Endothelial cell of umbilical vein (primary cell): ENCODE measurements around the gene CDK5RAP2. TPM values are rescaled to one million over a fixed set of nuclear protein-coding genes. Genes with fewer than 3 reads are reported as not detected.

ENCODE experiments used
- BruUV-seq: library from RNA; stranded (reverse); fragments of 400-500 nt; replicated peaks from 2 replicates; lab custom pipeline; 2021; lab: Mats Ljungman, UMichigan
- CTCF ChIA-PET: fragments of 300-600, 350-600 bp; sonication (Branson Sonifier 250); formaldehyde crosslinking; loops from one replicate; lab custom pipeline; 2021; ENCODE audit warnings: antibody characterized with exemption, inconsistent platforms; lab: Charles Lee
- POLR2A ChIA-PET: fragments of 300-600, 350-600 bp; sonication (Branson Sonifier 250); formaldehyde crosslinking; loops from one replicate; lab custom pipeline; 2021; ENCODE audit warnings: antibody characterized with exemption, inconsistent platforms; lab: Charles Lee
- DNase-seq: peaks from one replicate; pipeline ENCODE4 v3.0.0-alpha.2; 2011; ENCODE audit warnings: low read depth, low spot score
- FAIRE-seq: peaks from 2 replicates; lab custom pipeline; 2011; peaks lifted over from hg19 to GRCh38; lab: Jason Lieb, UNC
- H2AFZ ChIP-seq: 2 replicates; pipeline ENCODE4 v1.6.0; 2012; ENCODE audit warnings: low read depth, low read length, control low read depth, inconsistent platforms
- H3K27ac ChIP-seq: 2 replicates; pipeline ENCODE4 v1.5.1; 2011; ENCODE audit warnings: low read depth, mild to moderate bottlenecking, control low read depth, low read length, moderate library complexity; ENCODE audit not compliant: insufficient read depth
- H3K27me3 ChIP-seq, 2 experiments: 2 replicates each; pipeline versions ENCODE4 v1.6.0 to v1.6.1; 2011; ENCODE audit warnings: low read length in 2 of 2, mixed read lengths in 1 of 2; ENCODE audit not compliant: control insufficient read depth in 2 of 2, insufficient read depth in 2 of 2
- H3K36me3 ChIP-seq, 2 experiments: 2 replicates in 1 of 2; 3 replicates in 1 of 2; pipeline ENCODE4 v1.5.1; 2011; ENCODE audit warnings: low read length in 2 of 2, mild to moderate bottlenecking in 1 of 2, moderate library complexity in 1 of 2; ENCODE audit not compliant: control insufficient read depth in 2 of 2, insufficient read depth in 2 of 2; ENCODE audit errors: extremely low read depth in 1 of 2
- H3K4me1 ChIP-seq: 3 replicates; pipeline ENCODE4 v1.5.1; 2011; ENCODE audit warnings: mild to moderate bottlenecking, low read length; ENCODE audit not compliant: control insufficient read depth, insufficient read depth; ENCODE audit errors: extremely low read depth
- H3K4me2 ChIP-seq: 2 replicates; pipeline ENCODE4 v1.6.1; 2011; ENCODE audit warnings: low read length, control low read depth, mixed read lengths; ENCODE audit not compliant: insufficient read depth
- H3K4me3 ChIP-seq, 3 experiments: fragments of 200-600 bp in 1 of 3; sonication (generic), shearing (Covaris generic) in 1 of 3; replicated peaks in 1 of 3; 2 replicates each; pipeline ENCODE4 v1.5.1; 2011 to 2016; ENCODE audit warnings: control low read depth in 3 of 3, low read length in 3 of 3, mild to moderate bottlenecking in 2 of 3, inconsistent platforms in 1 of 3, low read depth in 1 of 3, moderate library complexity in 1 of 3; ENCODE audit not compliant: insufficient read depth in 1 of 3
- H3K79me2 ChIP-seq: 2 replicates; pipeline ENCODE4 v1.6.0; 2012; ENCODE audit warnings: low read length, inconsistent platforms; ENCODE audit not compliant: control insufficient read depth, insufficient read depth
- H3K9ac ChIP-seq: replicated peaks from 2 replicates; pipeline ENCODE3; 2011; ENCODE audit warnings: low read length, control low read depth; ENCODE audit not compliant: insufficient read depth; ENCODE audit errors: extremely low read depth
- H3K9me1 ChIP-seq: replicated peaks from 3 replicates; pipeline ENCODE4 v1.6.0; 2011; ENCODE audit warnings: mild to moderate bottlenecking, low read length; ENCODE audit not compliant: control insufficient read depth, insufficient read depth; ENCODE audit errors: extremely low read depth
- H3K9me3 ChIP-seq: replicated peaks from 2 replicates; pipeline ENCODE4 v1.5.1; 2012; ENCODE audit warnings: low read length, inconsistent platforms; ENCODE audit not compliant: control insufficient read depth, insufficient read depth
- H4K20me1 ChIP-seq: replicated peaks from 2 replicates; pipeline ENCODE3; 2011; ENCODE audit warnings: mild to moderate bottlenecking, low read length; ENCODE audit not compliant: control insufficient read depth, insufficient read depth; ENCODE audit errors: extremely low read depth
- EZH2 ChIP-seq: IDR thresholded peaks from 2 replicates; pipeline ENCODE4 v1.6.1; 2012; ENCODE audit warnings: borderline replicate concordance, low read depth, mild to moderate bottlenecking, moderate library complexity, low read length, inconsistent platforms; ENCODE audit not compliant: severe bottlenecking
- FOS ChIP-seq: IDR thresholded peaks from 2 replicates; pipeline ENCODE4 v1.6.1; 2011; ENCODE audit warnings: mild to moderate bottlenecking, low read length, moderate library complexity, borderline replicate concordance; ENCODE audit not compliant: insufficient read depth
- GATA2 ChIP-seq: IDR thresholded peaks from 2 replicates; pipeline ENCODE4 v1.7.0; 2011; ENCODE audit warnings: low read depth, mild to moderate bottlenecking, moderate library complexity, mixed read lengths, low read length; ENCODE audit not compliant: insufficient read length, insufficient read depth
- JUN ChIP-seq: IDR thresholded peaks from 2 replicates; pipeline ENCODE4 v1.6.1; 2011; ENCODE audit warnings: borderline replicate concordance, low read depth; ENCODE audit not compliant: insufficient read length, insufficient read depth
- MYC ChIP-seq: IDR thresholded peaks from one replicate; pipeline ENCODE4 v1.6.1; 2011; ENCODE audit warnings: mild to moderate bottlenecking, low read depth, low read length
- POLR2A ChIP-seq: IDR thresholded peaks from 2 replicates; pipeline ENCODE4 v1.6.1; 2012; ENCODE audit warnings: low read depth, mild to moderate bottlenecking, control low read depth, low read length
- POLR2AphosphoS5 ChIP-seq: IDR thresholded peaks from 2 replicates; pipeline ENCODE4 v1.6.1; 2012; ENCODE audit warnings: low read depth, mild to moderate bottlenecking, control low read depth, low read length, moderate library complexity; ENCODE audit not compliant: insufficient read depth
- dilution Hi-C: fragments of 300-500 bp; cut with MboI; formaldehyde crosslinking; loops from one replicate; pipeline ENCODE4 v1.15.0; 2019; ENCODE audit warnings: low sequenced_read_pairs; ENCODE audit not compliant: extremely low pct_ligation_motif_present
- intact Hi-C: fragments of 100-400 bp; cut with micrococcal nuclease; formaldehyde crosslinking; loops from one replicate; pipeline ENCODE4 v1.10.0; 2022
- polyA plus RNA-seq, 4 experiments: library from polyadenylated mRNA; depleted of rRNA in 3 of 4; stranded (reverse) in 3 of 4; unstranded in 1 of 4; fragments of >200 nt; gene quantifications; 2 replicates each; pipeline versions ENCODE4 v1.2.1 to v1.2.3, GENCODE V29; 2011 to 2012; ENCODE audit warnings: missing spikeins in 1 of 4
- total RNA-seq: library from RNA; stranded (reverse); gene quantifications from 2 replicates; pipeline ENCODE4 v1.2.3, GENCODE V29; 2021
- TF ChIP-seq, protein P1 (sequence below), 2 donors: IDR thresholded peaks; 1 replicate in 1 of 2; 2 replicates in 1 of 2; pipeline ENCODE4 v1.5.1; 2011; ENCODE audit warnings: low read length in 2 of 2, mild to moderate bottlenecking in 2 of 2, moderate library complexity in 2 of 2, control low read depth in 1 of 2, inconsistent platforms in 1 of 2, low read depth in 1 of 2; ENCODE audit not compliant: insufficient read depth in 1 of 2; ENCODE audit errors: extremely low read depth in 1 of 2
- TF ChIP-seq, protein P2 (sequence below): IDR thresholded peaks from 2 replicates; pipeline ENCODE4 v1.6.1; 2011; ENCODE audit not compliant: insufficient read depth, insufficient read length

Gene CDK5RAP2
- total and polyA plus RNA-seq, 2 donors (not counting 3 experiments of a cell fraction or from before 2014, with no cell fraction given): 17.5 to 56.7 TPM

DNA sequence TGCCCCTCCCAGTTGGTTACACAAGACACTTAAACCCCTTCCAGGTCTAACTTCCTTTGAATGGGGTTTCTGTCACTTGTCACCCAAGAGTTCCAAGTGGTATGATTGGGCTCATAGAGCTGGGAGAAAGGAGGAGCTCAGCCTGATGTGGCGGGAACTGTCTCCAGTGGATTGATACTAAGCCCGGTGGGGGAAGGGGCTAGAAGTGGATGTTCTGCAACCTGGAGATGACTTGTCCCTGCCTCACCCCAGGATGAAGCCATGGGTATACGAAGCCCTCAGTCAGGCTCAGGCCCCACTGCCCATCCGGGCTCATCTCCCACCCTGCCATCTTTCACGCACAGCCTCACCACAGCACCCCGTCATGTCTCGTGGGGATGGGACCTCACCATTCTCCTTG is 203.9 kb downstream of the CDK5RAP2 start:
- POLR2A ChIA-PET: no interaction called here
- FAIRE-seq (no peak), DNase-seq (no peak)
- BruUV-seq: no TSS peak
- TF ChIP-seq EZH2 (no peak), GATA2 (no peak), MYC (no peak), POLR2A (no peak), JUN (no peak), POLR2AphosphoS5 (no peak), FOS (no peak)
- TF ChIP-seq, protein P1, sequence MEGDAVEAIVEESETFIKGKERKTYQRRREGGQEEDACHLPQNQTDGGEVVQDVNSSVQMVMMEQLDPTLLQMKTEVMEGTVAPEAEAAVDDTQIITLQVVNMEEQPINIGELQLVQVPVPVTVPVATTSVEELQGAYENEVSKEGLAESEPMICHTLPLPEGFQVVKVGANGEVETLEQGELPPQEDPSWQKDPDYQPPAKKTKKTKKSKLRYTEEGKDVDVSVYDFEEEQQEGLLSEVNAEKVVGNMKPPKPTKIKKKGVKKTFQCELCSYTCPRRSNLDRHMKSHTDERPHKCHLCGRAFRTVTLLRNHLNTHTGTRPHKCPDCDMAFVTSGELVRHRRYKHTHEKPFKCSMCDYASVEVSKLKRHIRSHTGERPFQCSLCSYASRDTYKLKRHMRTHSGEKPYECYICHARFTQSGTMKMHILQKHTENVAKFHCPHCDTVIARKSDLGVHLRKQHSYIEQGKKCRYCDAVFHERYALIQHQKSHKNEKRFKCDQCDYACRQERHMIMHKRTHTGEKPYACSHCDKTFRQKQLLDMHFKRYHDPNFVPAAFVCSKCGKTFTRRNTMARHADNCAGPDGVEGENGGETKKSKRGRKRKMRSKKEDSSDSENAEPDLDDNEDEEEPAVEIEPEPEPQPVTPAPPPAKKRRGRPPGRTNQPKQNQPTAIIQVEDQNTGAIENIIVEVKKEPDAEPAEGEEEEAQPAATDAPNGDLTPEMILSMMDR (IDR thresholded peaks at IDR 0.05; ENCODE audit: extremely low read depth in 1 of 2, insufficient read depth in 1 of 2, low read depth in 1 of 2, low read length in 2 of 2): no peak
- TF ChIP-seq, protein P2, sequence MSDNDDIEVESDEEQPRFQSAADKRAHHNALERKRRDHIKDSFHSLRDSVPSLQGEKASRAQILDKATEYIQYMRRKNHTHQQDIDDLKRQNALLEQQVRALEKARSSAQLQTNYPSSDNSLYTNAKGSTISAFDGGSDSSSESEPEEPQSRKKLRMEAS: no peak
- Histone ChIP-seq H3K4me2 (no peak overlapping the region), H3K9ac (no peak overlapping the region), H2AFZ (no peak overlapping the region), H3K27me3 (peaks cover 0 to 4% of the 10 kb centered on the region in 2 experiments), H3K36me3 (no peaks in the 10 kb centered on the region), H3K79me2 (no peaks in the 10 kb centered on the region), H3K9me3 (no peaks in the 10 kb centered on the region), H3K27ac (no peak overlapping the region), H3K9me1 (no peaks in the 10 kb centered on the region), H4K20me1 (no peaks in the 10 kb centered on the region), H3K4me3 (no peak overlapping the region), H3K4me1 (no peaks in the 10 kb centered on the region)
- dilution Hi-C loops: no loop called here
- intact Hi-C loops: no loop called here
- CTCF ChIA-PET: interaction anchor here (1.1 to 2.1 kb wide), 3 partner anchors 9 to 101 kb away, joined by 3 to 5 read pairs (median 5); no protein-coding TSS in a partner anchor
